T-cell (primary cell): ENCODE results near the gene HAND2. TPM values are rescaled to one million over a fixed set of nuclear protein-coding genes. Genes with fewer than 3 reads are reported as not detected.

ENCODE experiments used
- ATAC-seq, 4 experiments: fragments of 200-7000 bp in 3 of 4; fragments of 150-1000 bp in 1 of 4; cut with Tn5 transposase; replicated peaks in 1 of 4; 1 replicate in 3 of 4; 2 replicates in 1 of 4; pipeline ENCODE4 v1.10.0; 2021; ENCODE audit warnings: moderate library complexity in 3 of 4, mild to moderate bottlenecking in 2 of 4, moderate number of reproducible peaks in 1 of 4
- CTCF ChIA-PET, 2 donors: fragments of 300-600 bp; sonication (Branson Sonifier 250); formaldehyde crosslinking; loops; one replicate each; lab custom pipeline; 2022; ENCODE audit warnings: antibody characterized with exemption in 2 of 2; lab: Charles Lee
- POLR2A ChIA-PET, 2 donors: fragments of 300-600 bp; sonication (Branson Sonifier 250); formaldehyde crosslinking; loops; one replicate each; lab custom pipeline; 2022; ENCODE audit warnings: antibody characterized with exemption in 2 of 2; lab: Charles Lee
- DNase-seq, 35 experiments: peaks; one replicate each; pipeline versions ENCODE4 v3.0.0 to v3.0.0-alpha.2; 2013 to 2023
- H3K27ac ChIP-seq: one replicate; pipeline ENCODE4 v1.5.1; 2013; ENCODE audit warnings: low read length
- H3K27me3 ChIP-seq, 2 experiments: replicated peaks in 1 of 2; 1 replicate in 1 of 2; 2 replicates in 1 of 2; pipeline versions ENCODE4 v1.6.1 to v1.7.0; 2013; ENCODE audit warnings: low read length in 1 of 2, mixed read lengths in 1 of 2; ENCODE audit not compliant: control insufficient read depth in 2 of 2, insufficient read depth in 2 of 2; ENCODE audit errors: extremely low read depth in 1 of 2
- H3K36me3 ChIP-seq, 2 donors: 1 replicate in 1 of 2; 2 replicates in 1 of 2; pipeline versions ENCODE4 v1.6.1 to v1.7.0; 2013; ENCODE audit warnings: low read length in 1 of 2; ENCODE audit not compliant: control insufficient read depth in 2 of 2, insufficient read depth in 1 of 2; ENCODE audit errors: extremely low read depth in 1 of 2
- H3K4me1 ChIP-seq, 2 experiments: 1 replicate in 1 of 2; 2 replicates in 1 of 2; pipeline versions ENCODE4 v1.6.1 to v1.7.0; 2013; ENCODE audit warnings: low read length in 2 of 2, mixed read lengths in 1 of 2; ENCODE audit not compliant: insufficient read depth in 2 of 2, control insufficient read depth in 1 of 2; ENCODE audit errors: extremely low read depth in 1 of 2
- H3K4me3 ChIP-seq, 2 donors: 1 replicate in 1 of 2; 2 replicates in 1 of 2; pipeline versions ENCODE4 v1.5.1 to v1.7.0; 2013; ENCODE audit warnings: mild to moderate bottlenecking in 2 of 2, low read length in 1 of 2, moderate library complexity in 1 of 2; ENCODE audit not compliant: control insufficient read depth in 1 of 2; ENCODE audit errors: extremely low read depth in 1 of 2
- H3K9me3 ChIP-seq: 2 replicates; pipeline ENCODE4 v1.7.0; 2013
- H3K27ac Mint-ChIP-seq, 2 donors: one replicate each; pipeline ENCODE4 v1.8.0; 2020 to 2021; ENCODE audit warnings: mild to moderate bottlenecking in 2 of 2, mixed read lengths in 2 of 2
- H3K27me3 Mint-ChIP-seq, 2 donors: one replicate each; pipeline ENCODE4 v1.8.0; 2021 to 2022; ENCODE audit warnings: mixed read lengths in 2 of 2
- H3K36me3 Mint-ChIP-seq: one replicate; pipeline ENCODE4 v1.8.0; 2021; ENCODE audit warnings: mixed read lengths
- H3K4me1 Mint-ChIP-seq, 3 donors: one replicate each; pipeline ENCODE4 v1.8.0; 2020 to 2022; ENCODE audit warnings: mixed read lengths in 3 of 3, mild to moderate bottlenecking in 1 of 3
- H3K4me3 Mint-ChIP-seq, 3 donors: one replicate each; pipeline ENCODE4 v1.8.0; 2020 to 2022; ENCODE audit warnings: mild to moderate bottlenecking in 3 of 3, mixed read lengths in 3 of 3, moderate library complexity in 3 of 3
- H3K9me3 Mint-ChIP-seq, 3 donors: one replicate each; pipeline ENCODE4 v1.8.0; 2020 to 2022; ENCODE audit warnings: mixed read lengths in 3 of 3
- WGBS: methylation state at CpG from one replicate; pipeline ENCODE4 v1.1.5; 2013; ENCODE audit warnings: missing lambda C conversion rate; ENCODE audit not compliant: insufficient coverage; 5-methylcytosine and 5-hydroxymethylcytosine counted together
- total RNA-seq, 35 experiments: library from RNA in 6 of 35; stranded (reverse) in 6 of 35; fragments of 120-200 nt in 1 of 35; gene quantifications; one replicate each; pipeline versions ENCODE4 v1.2.1 to v1.2.4 and lab custom pipeline; 2013 to 2026

Gene HAND2
- total RNA-seq, 5 donors from 2014 or later (not counting 1 experiment from before 2014, with no cell fraction given): not detected

- ATAC-seq (no peak), DNase-seq (no peak)
- Histone ChIP-seq H3K4me3 (no peak overlapping the region), H3K9me3 (no peaks in the 10 kb centered on the region), H3K4me1 (peaks cover 0 to 10% of the 10 kb centered on the region in 2 experiments), H3K27ac (no peak overlapping the region), H3K36me3 (no peaks in the 10 kb centered on the region), H3K27me3 (peaks cover 0 to 3% of the 10 kb centered on the region in 2 experiments)
- no peak overlapping the region for H3K4me3 Mint-ChIP-seq
- no peaks in the 10 kb centered on the region for H3K36me3 Mint-ChIP-seq
- H3K27ac Mint-ChIP-seq: no peak overlapping the region
- peaks cover 8 to 15% (median 11%) of the 10 kb centered on the region in 3 donors for H3K4me1 Mint-ChIP-seq
- CTCF ChIA-PET: no interaction called here
- no peaks in the 10 kb centered on the region for H3K9me3 Mint-ChIP-seq
- H3K27me3 Mint-ChIP-seq: peaks cover 9 to 12% of the 10 kb centered on the region in 2 donors
- POLR2A ChIA-PET: no interaction called here
Measured at GRCh38 chr4:173489514-173489913, 40.5 kb downstream of the HAND2 start.

- WGBS: no CpG with 5 or more reads among the region's 1 CpG
- POLR2A ChIA-PET: interaction anchor here in 1 of 2 donors (1.0 kb wide), 1 partner anchor 8 kb away, joined by 3 read pairs; no protein-coding TSS in a partner anchor
- CTCF ChIA-PET: interaction anchor here in 1 of 2 donors (1.2 kb wide), 1 partner anchor 68 kb away, joined by 3 read pairs; no protein-coding TSS in a partner anchor
Measured at GRCh38 chr4:173488656-173489055, 41.4 kb downstream of the HAND2 start.

GRCh38 chr4:173488074-173488473 is 42.0 kb downstream of the HAND2 start:
- 78% methylated on average over 1 of the region's 1 CpG for WGBS
- no peaks in the 10 kb centered on the region for H3K27me3 ChIP-seq
- DNase-seq: no peak
- H3K9me3 ChIP-seq: no peaks in the 10 kb centered on the region
- ChIA-PET POLR2A (interaction anchor here in 1 of 2 donors (1.0 kb wide), 1 partner anchor 9 kb away, joined by 3 read pairs; no protein-coding TSS in a partner anchor), CTCF (interaction anchor here (0.7 to 1.2 kb wide), 3 partner anchors 68 to 631 kb away, joined by 3 read pairs; no protein-coding TSS in a partner anchor)
- Mint-ChIP-seq H3K27ac (no peak overlapping the region), H3K4me3 (no peak overlapping the region), H3K4me1 (peaks cover 0 to 7% (median 4%) of the 10 kb centered on the region in 3 donors), H3K9me3 (no peaks in the 10 kb centered on the region), H3K36me3 (no peaks in the 10 kb centered on the region), H3K27me3 (peaks cover 4 to 9% of the 10 kb centered on the region in 2 donors)
- H3K27ac ChIP-seq: no peak overlapping the region
- no peak for ATAC-seq
- H3K4me1 ChIP-seq: peaks cover 0 to 5% of the 10 kb centered on the region in 2 experiments
- no peak overlapping the region for H3K4me3 ChIP-seq
- H3K36me3 ChIP-seq: no peaks in the 10 kb centered on the region

More at GRCh38 chr4:173488656-173489055, 41.4 kb downstream of the HAND2 start:
- no peaks in the 10 kb centered on the region for H3K9me3 ChIP-seq
- peaks cover 6 to 9% of the 10 kb centered on the region in 2 donors for H3K27me3 Mint-ChIP-seq
- ATAC-seq: no peak
- no peak overlapping the region for H3K27ac ChIP-seq
- H3K4me3 Mint-ChIP-seq: no peak overlapping the region
- H3K4me1 Mint-ChIP-seq: peaks cover 0 to 7% (median 4%) of the 10 kb centered on the region in 3 donors
- H3K9me3 Mint-ChIP-seq: no peaks in the 10 kb centered on the region
- H3K27me3 ChIP-seq: no peaks in the 10 kb centered on the region
- no peaks in the 10 kb centered on the region for H3K36me3 ChIP-seq
- no peaks in the 10 kb centered on the region for H3K36me3 Mint-ChIP-seq
- no peak overlapping the region for H3K4me3 ChIP-seq
- H3K27ac Mint-ChIP-seq: no peak overlapping the region
- no peak for DNase-seq
- H3K4me1 ChIP-seq: peaks cover 0 to 5% of the 10 kb centered on the region in 2 experiments

- Histone ChIP-seq H3K27me3 (no peaks in the 10 kb centered on the region), H3K4me1 (no peaks in the 10 kb centered on the region), H3K27ac (no peak overlapping the region), H3K36me3 (no peaks in the 10 kb centered on the region), H3K4me3 (no peak overlapping the region), H3K9me3 (no peaks in the 10 kb centered on the region)
- ChIA-PET CTCF (interaction anchor here in 1 of 2 donors (0.9 kb wide), 1 partner anchor 66 kb away, joined by 3 read pairs; no protein-coding TSS in a partner anchor), POLR2A (no interaction called here)
- no peak overlapping the region for H3K27ac Mint-ChIP-seq
- no peak overlapping the region for H3K4me3 Mint-ChIP-seq
- ATAC-seq (no peak), DNase-seq (no peak)
- no CpG with 5 or more reads among the region's 1 CpG for WGBS
- peaks cover 0 to 2% (median 0%) of the 10 kb centered on the region in 3 donors for H3K4me1 Mint-ChIP-seq
- no peaks in the 10 kb centered on the region for H3K9me3 Mint-ChIP-seq
- H3K36me3 Mint-ChIP-seq: no peaks in the 10 kb centered on the region
- H3K27me3 Mint-ChIP-seq: peaks cover 0 to 9% of the 10 kb centered on the region in 2 donors
Measured at GRCh38 chr4:173486714-173487392, 43.2 kb downstream of the HAND2 start.

GRCh38 chr4:173485164-173485563 is 44.9 kb downstream of the HAND2 start:
- Histone ChIP-seq H3K36me3 (no peaks in the 10 kb centered on the region), H3K4me3 (no peak overlapping the region), H3K9me3 (no peaks in the 10 kb centered on the region), H3K4me1 (no peaks in the 10 kb centered on the region), H3K27ac (no peak overlapping the region), H3K27me3 (no peaks in the 10 kb centered on the region)
- ATAC-seq (no peak), DNase-seq (no peak)
- no CpG with 5 or more reads among the region's 1 CpG for WGBS
- Mint-ChIP-seq H3K36me3 (no peaks in the 10 kb centered on the region), H3K9me3 (no peaks in the 10 kb centered on the region), H3K27me3 (peaks cover 0 to 3% of the 10 kb centered on the region in 2 donors), H3K27ac (no peak overlapping the region), H3K4me3 (no peak overlapping the region), H3K4me1 (no peaks in the 10 kb centered on the region)
- POLR2A ChIA-PET: no interaction called here
- CTCF ChIA-PET: no interaction called here

GRCh38 chr4:173482330-173482931 is 47.6 kb downstream of the HAND2 start:
- no CpG with 5 or more reads among the region's 1 CpG for WGBS
- Histone ChIP-seq H3K9me3 (no peaks in the 10 kb centered on the region), H3K27me3 (no peaks in the 10 kb centered on the region), H3K36me3 (no peaks in the 10 kb centered on the region), H3K27ac (no peak overlapping the region), H3K4me1 (no peaks in the 10 kb centered on the region), H3K4me3 (no peak overlapping the region)
- no peak for DNase-seq
- POLR2A ChIA-PET: no interaction called here
- Mint-ChIP-seq H3K4me3 (no peak overlapping the region), H3K27ac (no peak overlapping the region), H3K36me3 (no peaks in the 10 kb centered on the region), H3K4me1 (no peaks in the 10 kb centered on the region), H3K27me3 (no peaks in the 10 kb centered on the region), H3K9me3 (no peaks in the 10 kb centered on the region)
- CTCF ChIA-PET: no interaction called here
- ATAC-seq: no peak
